Panc1 (cell line): ENCODE data around the gene PCCA. TPM values are rescaled to one million over a fixed set of nuclear protein-coding genes. Genes with fewer than 3 reads are reported as not detected.

Source experiments
- ATAC-seq: fragments of 200-7000 bp; cut with Tn5 transposase; 2 replicates; pipeline ENCODE4 v1.9.1; 2020; ENCODE audit warnings: mild to moderate bottlenecking, moderate library complexity
- BruUV-seq: library from RNA; stranded (reverse); fragments of 400-500 nt; replicated peaks from 2 replicates; lab custom pipeline; 2021; lab: Mats Ljungman, UMichigan
- CTCF ChIA-PET: fragments of 300-600 bp; sonication (Branson Sonifier 250); formaldehyde crosslinking; loops from one replicate; lab custom pipeline; 2022; ENCODE audit warnings: antibody characterized with exemption; lab: Charles Lee
- POLR2A ChIA-PET: fragments of 300-600 bp; sonication (Branson Sonifier 250); formaldehyde crosslinking; loops from one replicate; lab custom pipeline; 2022; ENCODE audit warnings: antibody characterized with exemption; lab: Charles Lee
- DNase-seq: peaks from one replicate; pipeline ENCODE4 v3.0.0-alpha.2; 2010; ENCODE audit warnings: low read depth, low spot score
- H3K27ac ChIP-seq: 2 replicates; pipeline ENCODE4 v1.5.1; 2011; ENCODE audit warnings: mild to moderate bottlenecking, low read length, inconsistent platforms
- H3K27me3 ChIP-seq: fragments of 200-500 bp; sonication (Bioruptor generic); 2 replicates; pipeline ENCODE4 v1.6.0; 2014; ENCODE audit warnings: low read length, inconsistent platforms; ENCODE audit not compliant: control insufficient read depth, insufficient read depth
- H3K36me3 ChIP-seq: fragments of 200-500 bp; sonication (Bioruptor generic); 2 replicates; pipeline ENCODE4 v1.5.1; 2014; ENCODE audit warnings: inconsistent platforms, mild to moderate bottlenecking, low read length, moderate library complexity; ENCODE audit not compliant: control insufficient read depth, insufficient read depth
- H3K4me1 ChIP-seq: 2 replicates; pipeline ENCODE4 v1.5.1; 2011; ENCODE audit warnings: inconsistent platforms, mild to moderate bottlenecking, low read length, moderate library complexity; ENCODE audit not compliant: control insufficient read depth, insufficient read depth
- H3K4me3 ChIP-seq, 2 experiments: 2 replicates each; pipeline ENCODE4 v1.5.1; 2011 to 2012; ENCODE audit warnings: low read depth in 2 of 2, low read length in 2 of 2, mild to moderate bottlenecking in 2 of 2, inconsistent platforms in 1 of 2, moderate library complexity in 1 of 2
- H3K9me3 ChIP-seq: fragments of 200-500 bp; sonication (Bioruptor generic); 2 replicates; pipeline ENCODE4 v1.5.1; 2014; ENCODE audit warnings: low read depth, mild to moderate bottlenecking, inconsistent platforms, low read length, moderate library complexity; ENCODE audit not compliant: control insufficient read depth, insufficient read depth
- POLR2AphosphoS5 ChIP-seq: IDR thresholded peaks from 2 replicates; pipeline ENCODE4 v1.6.1; 2012; ENCODE audit warnings: mild to moderate bottlenecking, low read depth, low read length, moderate library complexity
- SIN3A ChIP-seq: IDR thresholded peaks from 2 replicates; pipeline ENCODE4 v1.6.1; 2012; ENCODE audit warnings: low read depth, mild to moderate bottlenecking, low read length, moderate library complexity, borderline replicate concordance; ENCODE audit not compliant: insufficient read depth
- TCF7L2 ChIP-seq: IDR thresholded peaks from 2 replicates; pipeline ENCODE4 v1.6.1; 2011; ENCODE audit warnings: mild to moderate bottlenecking, low read depth, low read length, inconsistent platforms
- in situ Hi-C: cut with HindIII; loops from 2 replicates; pipeline ENCODE4 v1.10.0; 2016; ENCODE audit warnings: low sequenced_read_pairs, low pct_unique_long_range_greater_than_20kb
- intact Hi-C: fragments of 100-400 bp; cut with micrococcal nuclease; formaldehyde crosslinking; loops from one replicate; pipeline ENCODE4 v1.10.0; 2022; ENCODE audit not compliant: unreplicated experiment
- total RNA-seq: library from RNA; stranded (reverse); gene quantifications from one replicate; pipeline ENCODE4 v1.2.1, GENCODE V29; 2021; ENCODE audit not compliant: unreplicated experiment
- TF ChIP-seq, protein P1 (sequence below): fragments of 450-650 bp; IDR thresholded peaks from 2 replicates; pipeline ENCODE4 v1.5.1; 2017; ENCODE audit warnings: mild to moderate bottlenecking
- TF ChIP-seq, protein P2 (sequence below), 2 experiments: IDR thresholded peaks; 2 replicates each; pipeline ENCODE4 v1.6.1; 2011 to 2012; ENCODE audit warnings: low read depth in 2 of 2, control low read depth in 1 of 2, low read length in 1 of 2, mild to moderate bottlenecking in 1 of 2, moderate library complexity in 1 of 2; ENCODE audit not compliant: insufficient read depth in 1 of 2

Gene PCCA
- total RNA-seq, 1 experiment from 2014 or later = 14.7 TPM

DNA sequence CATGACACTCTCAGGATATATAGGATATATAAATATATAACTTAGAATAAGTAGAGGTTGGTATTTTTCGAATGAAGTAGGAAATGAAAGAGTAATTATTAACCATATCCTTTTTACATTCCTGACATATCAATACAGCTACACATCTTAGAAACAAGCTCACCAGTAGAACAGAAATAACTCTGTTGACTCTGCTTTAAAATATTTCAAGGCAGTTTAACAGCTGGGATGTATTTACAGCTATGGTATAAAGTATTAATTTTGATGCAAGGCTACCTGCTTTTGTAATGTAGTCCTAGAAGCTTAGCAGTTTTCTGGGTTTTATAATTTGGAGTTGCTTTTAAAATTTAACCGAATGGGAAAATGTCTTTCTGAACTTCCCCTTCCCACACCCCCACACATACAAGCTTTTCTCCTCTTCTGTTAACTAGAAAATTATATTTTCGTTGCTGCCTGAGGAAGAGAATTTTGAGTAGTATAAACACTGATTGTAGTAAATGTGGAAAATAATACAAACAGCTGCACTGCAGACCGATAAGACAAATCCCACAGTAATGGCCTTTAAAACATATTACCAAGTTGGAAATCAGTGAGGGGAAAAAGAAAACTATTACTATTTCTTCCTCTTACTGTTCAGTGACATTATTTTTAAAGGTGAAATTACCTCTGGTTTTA is 352.0 kb downstream of the PCCA start:
- TF ChIP-seq, protein P1, sequence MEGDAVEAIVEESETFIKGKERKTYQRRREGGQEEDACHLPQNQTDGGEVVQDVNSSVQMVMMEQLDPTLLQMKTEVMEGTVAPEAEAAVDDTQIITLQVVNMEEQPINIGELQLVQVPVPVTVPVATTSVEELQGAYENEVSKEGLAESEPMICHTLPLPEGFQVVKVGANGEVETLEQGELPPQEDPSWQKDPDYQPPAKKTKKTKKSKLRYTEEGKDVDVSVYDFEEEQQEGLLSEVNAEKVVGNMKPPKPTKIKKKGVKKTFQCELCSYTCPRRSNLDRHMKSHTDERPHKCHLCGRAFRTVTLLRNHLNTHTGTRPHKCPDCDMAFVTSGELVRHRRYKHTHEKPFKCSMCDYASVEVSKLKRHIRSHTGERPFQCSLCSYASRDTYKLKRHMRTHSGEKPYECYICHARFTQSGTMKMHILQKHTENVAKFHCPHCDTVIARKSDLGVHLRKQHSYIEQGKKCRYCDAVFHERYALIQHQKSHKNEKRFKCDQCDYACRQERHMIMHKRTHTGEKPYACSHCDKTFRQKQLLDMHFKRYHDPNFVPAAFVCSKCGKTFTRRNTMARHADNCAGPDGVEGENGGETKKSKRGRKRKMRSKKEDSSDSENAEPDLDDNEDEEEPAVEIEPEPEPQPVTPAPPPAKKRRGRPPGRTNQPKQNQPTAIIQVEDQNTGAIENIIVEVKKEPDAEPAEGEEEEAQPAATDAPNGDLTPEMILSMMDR = no peak
- TF ChIP-seq POLR2AphosphoS5 (no peak), SIN3A (no peak), TCF7L2 (no peak)
- TF ChIP-seq, protein P2, sequence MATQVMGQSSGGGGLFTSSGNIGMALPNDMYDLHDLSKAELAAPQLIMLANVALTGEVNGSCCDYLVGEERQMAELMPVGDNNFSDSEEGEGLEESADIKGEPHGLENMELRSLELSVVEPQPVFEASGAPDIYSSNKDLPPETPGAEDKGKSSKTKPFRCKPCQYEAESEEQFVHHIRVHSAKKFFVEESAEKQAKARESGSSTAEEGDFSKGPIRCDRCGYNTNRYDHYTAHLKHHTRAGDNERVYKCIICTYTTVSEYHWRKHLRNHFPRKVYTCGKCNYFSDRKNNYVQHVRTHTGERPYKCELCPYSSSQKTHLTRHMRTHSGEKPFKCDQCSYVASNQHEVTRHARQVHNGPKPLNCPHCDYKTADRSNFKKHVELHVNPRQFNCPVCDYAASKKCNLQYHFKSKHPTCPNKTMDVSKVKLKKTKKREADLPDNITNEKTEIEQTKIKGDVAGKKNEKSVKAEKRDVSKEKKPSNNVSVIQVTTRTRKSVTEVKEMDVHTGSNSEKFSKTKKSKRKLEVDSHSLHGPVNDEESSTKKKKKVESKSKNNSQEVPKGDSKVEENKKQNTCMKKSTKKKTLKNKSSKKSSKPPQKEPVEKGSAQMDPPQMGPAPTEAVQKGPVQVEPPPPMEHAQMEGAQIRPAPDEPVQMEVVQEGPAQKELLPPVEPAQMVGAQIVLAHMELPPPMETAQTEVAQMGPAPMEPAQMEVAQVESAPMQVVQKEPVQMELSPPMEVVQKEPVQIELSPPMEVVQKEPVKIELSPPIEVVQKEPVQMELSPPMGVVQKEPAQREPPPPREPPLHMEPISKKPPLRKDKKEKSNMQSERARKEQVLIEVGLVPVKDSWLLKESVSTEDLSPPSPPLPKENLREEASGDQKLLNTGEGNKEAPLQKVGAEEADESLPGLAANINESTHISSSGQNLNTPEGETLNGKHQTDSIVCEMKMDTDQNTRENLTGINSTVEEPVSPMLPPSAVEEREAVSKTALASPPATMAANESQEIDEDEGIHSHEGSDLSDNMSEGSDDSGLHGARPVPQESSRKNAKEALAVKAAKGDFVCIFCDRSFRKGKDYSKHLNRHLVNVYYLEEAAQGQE (IDR thresholded peaks at IDR 0.05; ENCODE audit: insufficient read depth in 1 of 2, low read depth in 2 of 2, low read length in 1 of 2) = no peak
- DNase-seq = no peak
- in situ Hi-C loops = no loop called here
- H3K9me3 ChIP-seq = no peaks in the 10 kb centered on the region
- no peak overlapping the region for H3K4me3 ChIP-seq
- intact Hi-C loops = no loop called here
- POLR2A ChIA-PET = no interaction called here
- ATAC-seq = no peak
- CTCF ChIA-PET = no interaction called here
- no peaks in the 10 kb centered on the region for H3K27me3 ChIP-seq
- no peaks in the 10 kb centered on the region for H3K36me3 ChIP-seq
- peaks cover 9% of the 10 kb centered on the region for H3K4me1 ChIP-seq
- peak overlapping the region; percentile 76; the same call in 1 of the 2 replicates for H3K27ac ChIP-seq
- BruUV-seq = no TSS peak

DNA sequence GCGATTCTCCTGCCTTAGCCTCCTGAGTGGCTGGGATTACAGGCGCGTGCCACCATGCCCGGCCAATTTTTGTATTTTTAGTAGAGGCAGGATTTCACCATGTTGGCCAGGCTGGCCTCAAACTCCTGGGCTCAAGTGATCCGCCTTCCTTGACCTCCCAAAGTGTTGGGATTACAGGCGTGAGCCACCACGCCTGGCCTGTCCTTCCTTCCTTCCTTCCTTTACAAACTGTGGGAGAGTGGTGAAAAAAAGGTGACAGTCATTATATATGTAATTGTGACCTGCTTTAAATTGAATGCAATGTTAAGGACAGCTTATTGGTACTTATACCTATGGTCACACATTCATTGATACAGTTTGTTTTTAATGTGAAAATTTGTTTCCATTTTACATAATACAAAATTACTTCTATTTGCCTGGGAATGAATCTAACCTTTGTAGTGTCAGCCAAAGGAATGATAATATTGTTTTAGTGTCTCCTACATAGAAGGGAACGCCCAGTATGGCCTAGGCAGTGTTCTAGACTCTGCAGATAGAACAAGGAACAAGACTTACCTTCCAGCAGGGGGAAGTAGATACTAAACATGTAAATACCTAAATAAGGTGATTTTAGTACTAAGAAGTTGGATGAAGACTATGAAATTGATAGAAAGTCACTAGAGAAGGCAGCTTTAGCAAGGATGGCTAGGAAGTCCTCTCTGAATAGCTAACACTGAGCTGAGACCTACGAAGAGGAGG is 353.4 kb downstream of the PCCA start:
- in situ Hi-C loops = no loop called here
- intact Hi-C loops = no loop called here
- Histone ChIP-seq H3K36me3 (no peaks in the 10 kb centered on the region), H3K4me3 (no peak overlapping the region), H3K27me3 (no peaks in the 10 kb centered on the region), H3K4me1 (peaks cover 9% of the 10 kb centered on the region), H3K27ac (peak overlapping the region; percentile 34; the same call in 1 of the 2 replicates), H3K9me3 (no peaks in the 10 kb centered on the region)
- ATAC-seq (no peak), DNase-seq (no peak)
- TF ChIP-seq, protein P2 (IDR thresholded peaks at IDR 0.05; ENCODE audit: insufficient read depth in 1 of 2, low read depth in 2 of 2, low read length in 1 of 2) = no peak
- no peak for TF ChIP-seq SIN3A
- TF ChIP-seq, protein P1 = no peak
- TF ChIP-seq TCF7L2 = no peak
- TF ChIP-seq POLR2AphosphoS5 = no peak
- ChIA-PET CTCF (interaction anchor here (0.6 kb wide), 1 partner anchor 41 kb away, joined by 3 read pairs; no protein-coding TSS in a partner anchor), POLR2A (no interaction called here)
- no TSS peak for BruUV-seq
